GM21390 (cell line): Measurements from ENCODE around the gene SLC41A2.
A peak's percentile ranks its signal among the peaks of the same experiment; 100 is the strongest.

Experiments used
- ATAC-seq: cut with Tn5 transposase; IDR thresholded peaks from one replicate; pipeline ENCODE4 v1.9.1; 2021; ENCODE audit not compliant: unreplicated experiment

Gene SLC41A2

GRCh38 chr12:104930388-104931326 is 27.4 kb downstream of the SLC41A2 start:
- peak; percentile 82 for ATAC-seq

- no peak for ATAC-seq
These were observed 28.1 kb downstream of the SLC41A2 start for GRCh38 chr12:104929977-104930376.

GRCh38 chr12:104929368-104929767 is 28.7 kb downstream of the SLC41A2 start:
- ATAC-seq, result no peak

GRCh38 chr12:104928036-104928745 is 29.9 kb downstream of the SLC41A2 start:
- no peak for ATAC-seq

GRCh38 chr12:104925501-104925900 is 32.6 kb downstream of the SLC41A2 start:
- no peak for ATAC-seq

- no peak for ATAC-seq
These were observed 36.8 kb downstream of the SLC41A2 start for GRCh38 chr12:104921340-104921739.

- no peak for ATAC-seq
These were observed 46.1 kb downstream of the SLC41A2 start for GRCh38 chr12:104911942-104912341.

- no peak for ATAC-seq
These were observed 47.8 kb downstream of the SLC41A2 start for GRCh38 chr12:104910196-104910840.

GRCh38 chr12:104909761-104910160 is 48.3 kb downstream of the SLC41A2 start:
- no peak for ATAC-seq
